SU-DHL-6 (cell line): ENCODE measurements around the gene CSNK2B.
A peak's percentile ranks its signal among the peaks of the same experiment; 100 is the strongest.

Source experiments
- H2AFZ ChIP-seq: fragments of 200-600 bp; sonication (generic); 2 replicates; pipeline ENCODE4 v1.6.1; 2014; ENCODE audit warnings: low read depth, mild to moderate bottlenecking, moderate library complexity, mixed read lengths, antibody characterized with exemption, low read length; ENCODE audit not compliant: severe bottlenecking
- H3F3A ChIP-seq: fragments of 200-600 bp; shearing (Covaris generic); 2 replicates; pipeline ENCODE4 v1.6.0; 2016; ENCODE audit warnings: antibody characterized with exemption, mild to moderate bottlenecking; ENCODE audit not compliant: insufficient read depth
- H3K27ac ChIP-seq: fragments of 200-600 bp; sonication (generic); 2 replicates; pipeline ENCODE4 v1.5.1; 2016; ENCODE audit warnings: low read depth, mild to moderate bottlenecking, low read length, moderate library complexity, mixed read lengths
- H3K27me3 ChIP-seq: fragments of 200-600 bp; sonication (generic), shearing (Covaris generic); 2 replicates; pipeline ENCODE4 v1.6.0; 2014; ENCODE audit warnings: mild to moderate bottlenecking, low read length
- H3K36me3 ChIP-seq: fragments of 200-600 bp; sonication (generic); 2 replicates; pipeline ENCODE4 v1.6.1; 2014; ENCODE audit warnings: mild to moderate bottlenecking, low read length, mixed read lengths
- H3K4me2 ChIP-seq: fragments of 300-600, 200-600 bp; shearing (Covaris generic), sonication (generic); 2 replicates; pipeline ENCODE4 v1.6.0; 2014; ENCODE audit warnings: low read length, low read depth, mild to moderate bottlenecking; ENCODE audit not compliant: poor library complexity, severe bottlenecking
- H3K4me3 ChIP-seq: fragments of 200-600 bp; sonication (generic); 2 replicates; pipeline ENCODE4 v1.5.1; 2014; ENCODE audit warnings: antibody characterized with exemption, low read length, mild to moderate bottlenecking, mixed read lengths; ENCODE audit not compliant: insufficient read depth, poor library complexity, severe bottlenecking
- H3K79me2 ChIP-seq: fragments of 200-600 bp; sonication (generic); 2 replicates; pipeline ENCODE4 v1.6.1; 2014; ENCODE audit warnings: mild to moderate bottlenecking, low read length, moderate library complexity; ENCODE audit not compliant: insufficient read depth
- H3K9ac ChIP-seq: fragments of 200-600 bp; sonication (generic); 2 replicates; pipeline ENCODE4 v1.7.0; 2014; ENCODE audit warnings: mild to moderate bottlenecking, low read length
- H3K9me2 ChIP-seq: fragments of 200-600 bp; sonication (generic); replicated peaks from 2 replicates; pipeline ENCODE4 v1.6.1; 2014; ENCODE audit warnings: low read length; ENCODE audit not compliant: insufficient read depth
- H3K9me3 ChIP-seq: fragments of 200-600 bp; sonication (generic); 2 replicates; pipeline ENCODE4 v1.6.1; 2014; ENCODE audit warnings: low read length, mixed read lengths; ENCODE audit not compliant: insufficient read depth
- H4K20me1 ChIP-seq: fragments of 200-600 bp; sonication (generic); 2 replicates; pipeline ENCODE4 v1.6.1; 2014; ENCODE audit warnings: low read depth, mild to moderate bottlenecking, antibody characterized with exemption, low read length, moderate library complexity, mixed read lengths
- CTCF ChIP-seq: fragments of 200-600 bp; sonication (generic); IDR thresholded peaks from one replicate; pipeline ENCODE4 v1.5.1; 2017; ENCODE audit warnings: antibody characterized with exemption, mild to moderate bottlenecking, low read length, moderate library complexity; ENCODE audit not compliant: insufficient read depth, poor library complexity, severe bottlenecking
- EZH2phosphoT487 ChIP-seq: fragments of 200-600 bp; sonication (generic), shearing (Covaris generic); conservative IDR thresholded peaks from 2 replicates; pipeline ENCODE4 v1.6.1; 2018; ENCODE audit warnings: mild to moderate bottlenecking, antibody characterized with exemption, low read length, moderate library complexity, mixed read lengths

Gene CSNK2B

GRCh38 chr6:31661262-31662123 lies 4.4 kb upstream of the CSNK2B start:
- Histone ChIP-seq H3K9me3 (no peaks in the 10 kb centered on the region), H3K9ac (peak overlapping the region; percentile 76), H3K4me3 (peak overlapping the region; percentile 75), H2AFZ (no peak overlapping the region), H4K20me1 (no peaks in the 10 kb centered on the region), H3K27ac (peak overlapping the region; percentile 66), H3K79me2 (peaks cover 52% of the 10 kb centered on the region), H3K9me2 (no peaks in the 10 kb centered on the region), H3K4me2 (peak overlapping the region; percentile 81), H3K27me3 (no peaks in the 10 kb centered on the region), H3K36me3 (no peaks in the 10 kb centered on the region), H3F3A (peaks cover 28% of the 10 kb centered on the region)
- TF ChIP-seq EZH2phosphoT487: no peak
- TF ChIP-seq CTCF: no peak

- Histone ChIP-seq H3K36me3 (0 out of 2 replicates have a peak, but pooled peaks cover 3% of the 10 kb centered on the region), H3K27ac (peak overlapping the region; percentile 33), H3K79me2 (peaks cover 60% of the 10 kb centered on the region), H3K9me3 (no peaks in the 10 kb centered on the region), H3K9me2 (no peaks in the 10 kb centered on the region), H3F3A (peaks cover 28% of the 10 kb centered on the region), H3K27me3 (no peaks in the 10 kb centered on the region), H2AFZ (no peak overlapping the region), H3K4me2 (peak overlapping the region; percentile 81), H3K4me3 (no peak overlapping the region), H3K9ac (peak overlapping the region; percentile 82), H4K20me1 (no peaks in the 10 kb centered on the region)
- TF ChIP-seq EZH2phosphoT487 (no peak), CTCF (no peak)
Measured at GRCh38 chr6:31662124-31662723, 3.7 kb upstream of the CSNK2B start.

GRCh38 chr6:31663126-31663960 lies 2.5 kb upstream of the CSNK2B start:
- TF ChIP-seq CTCF: no peak
- TF ChIP-seq EZH2phosphoT487: no peak
- Histone ChIP-seq H3K9ac (peak overlapping the region; percentile 82), H3K4me3 (peak overlapping the region; percentile 68), H3K27me3 (no peaks in the 10 kb centered on the region), H3K9me2 (no peaks in the 10 kb centered on the region), H2AFZ (no peak overlapping the region), H3K36me3 (peaks cover 12% of the 10 kb centered on the region), H3K27ac (peak overlapping the region; percentile 95), H3K9me3 (no peaks in the 10 kb centered on the region), H3F3A (peaks cover 28% of the 10 kb centered on the region), H4K20me1 (no peaks in the 10 kb centered on the region; the same call in 1 of the 2 replicates), H3K4me2 (peak overlapping the region; percentile 81), H3K79me2 (peaks cover 65% of the 10 kb centered on the region)
